ENCODE results near the gene MAGEC1.

MAGEC1 gene

DNA sequence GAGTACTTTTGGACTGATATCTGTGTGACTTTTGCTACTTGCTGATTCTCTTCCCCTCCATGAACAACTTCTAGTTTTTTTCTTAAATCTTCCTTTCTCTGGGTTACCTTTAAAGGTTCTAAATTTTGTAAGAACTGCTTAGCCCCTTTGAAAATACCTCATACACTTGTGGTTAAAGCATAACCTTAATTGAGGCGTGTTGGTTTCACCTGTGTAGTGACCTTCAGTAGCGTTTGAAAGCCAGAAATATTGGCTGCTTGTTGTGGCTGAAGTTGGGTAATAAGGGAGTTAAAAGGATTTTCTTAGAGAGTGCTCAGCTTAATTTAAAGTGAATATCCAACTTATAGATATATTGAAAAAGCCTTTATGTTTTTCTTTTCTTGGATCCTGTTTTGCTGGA, 32.0 kb downstream of the MAGEC1 start:
- H3K4me2 ChIP-seq (ENCODE audit: low read length) = no peak overlapping the region
- no peaks in the 10 kb centered on the region for H3K36me3 ChIP-seq (ENCODE audit: insufficient read depth, low read length)
- H3K4me3 ChIP-seq (ENCODE audit: low read length) = no peak overlapping the region
- H3K4me1 ChIP-seq (ENCODE audit: control insufficient read depth, insufficient read depth, low read length) = no peaks in the 10 kb centered on the region
- no peak overlapping the region for H3K9ac ChIP-seq (ENCODE audit: low read depth, low read length)
- H3K27me3 ChIP-seq (ENCODE audit: control insufficient read depth, insufficient read depth, low read length) = no peaks in the 10 kb centered on the region
- no peaks in the 10 kb centered on the region for H3K9me3 ChIP-seq (replicated peaks; ENCODE audit: low read length)

DNA sequence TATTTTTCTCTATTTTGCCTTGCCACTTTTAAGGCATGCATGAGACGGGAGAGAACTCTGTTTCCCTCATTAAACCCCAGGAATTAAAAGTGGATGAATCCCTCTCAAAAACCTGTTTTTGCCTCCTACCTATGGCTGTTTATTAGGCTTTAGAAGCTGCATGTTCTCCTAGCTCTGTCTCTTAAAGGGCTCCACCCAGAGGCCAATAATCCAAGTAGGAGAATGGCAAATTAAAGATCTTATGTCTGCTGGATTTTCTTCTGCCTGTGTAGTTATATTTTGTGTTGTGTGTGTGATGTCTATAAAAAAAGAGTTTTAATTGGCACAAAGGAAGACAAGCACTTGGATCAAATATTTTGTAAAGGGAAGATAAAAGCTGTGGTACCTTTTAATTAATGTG, 32.4 kb downstream of the MAGEC1 start:
- no peak overlapping the region for H3K9ac ChIP-seq (ENCODE audit: low read depth, low read length)
- H3K4me3 ChIP-seq (ENCODE audit: low read length) = no peak overlapping the region
- H3K4me2 ChIP-seq (ENCODE audit: low read length) = no peak overlapping the region
- H3K27me3 ChIP-seq (ENCODE audit: control insufficient read depth, insufficient read depth, low read length) = no peaks in the 10 kb centered on the region
- H3K4me1 ChIP-seq (ENCODE audit: control insufficient read depth, insufficient read depth, low read length) = no peaks in the 10 kb centered on the region
- no peaks in the 10 kb centered on the region for H3K9me3 ChIP-seq (replicated peaks; ENCODE audit: low read length)
- H3K36me3 ChIP-seq (ENCODE audit: insufficient read depth, low read length) = no peaks in the 10 kb centered on the region

DNA sequence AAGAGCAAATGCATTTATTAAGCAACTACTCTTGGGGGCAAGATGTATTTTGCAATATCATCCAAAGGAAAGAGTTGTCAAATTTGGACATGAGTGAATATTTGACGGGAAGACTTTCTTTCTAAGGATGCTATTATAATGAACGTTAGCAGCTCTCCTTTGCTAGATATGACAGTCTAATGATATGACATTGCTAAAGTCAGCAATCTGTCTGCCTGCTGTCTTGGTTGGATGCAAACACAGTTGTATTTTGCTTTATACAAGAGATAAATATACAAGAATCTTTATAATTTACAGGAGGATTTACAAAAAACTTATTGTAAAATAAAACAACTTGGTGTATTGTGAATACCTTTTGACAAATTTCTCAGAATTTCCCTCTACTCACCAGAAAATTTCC, 37.5 kb downstream of the MAGEC1 start:
- no peak overlapping the region for H3K4me2 ChIP-seq (ENCODE audit: low read length)
- no peaks in the 10 kb centered on the region for H3K36me3 ChIP-seq (ENCODE audit: insufficient read depth, low read length)
- no peaks in the 10 kb centered on the region for H3K4me1 ChIP-seq (ENCODE audit: control insufficient read depth, insufficient read depth, low read length)
- no peak overlapping the region for H3K9ac ChIP-seq (ENCODE audit: low read depth, low read length)
- no peak overlapping the region for H3K4me3 ChIP-seq (ENCODE audit: low read length)
- no peaks in the 10 kb centered on the region for H3K9me3 ChIP-seq (replicated peaks; ENCODE audit: low read length)
- no peaks in the 10 kb centered on the region for H3K27me3 ChIP-seq (ENCODE audit: control insufficient read depth, insufficient read depth, low read length)

GRCh38 chrX:141945426-141945825, 41.7 kb downstream of the MAGEC1 start:
- Histone ChIP-seq H3K9me3 (replicated peaks; ENCODE audit: low read length) (no peaks in the 10 kb centered on the region), H3K4me3 (ENCODE audit: low read length) (no peak overlapping the region)

DNA sequence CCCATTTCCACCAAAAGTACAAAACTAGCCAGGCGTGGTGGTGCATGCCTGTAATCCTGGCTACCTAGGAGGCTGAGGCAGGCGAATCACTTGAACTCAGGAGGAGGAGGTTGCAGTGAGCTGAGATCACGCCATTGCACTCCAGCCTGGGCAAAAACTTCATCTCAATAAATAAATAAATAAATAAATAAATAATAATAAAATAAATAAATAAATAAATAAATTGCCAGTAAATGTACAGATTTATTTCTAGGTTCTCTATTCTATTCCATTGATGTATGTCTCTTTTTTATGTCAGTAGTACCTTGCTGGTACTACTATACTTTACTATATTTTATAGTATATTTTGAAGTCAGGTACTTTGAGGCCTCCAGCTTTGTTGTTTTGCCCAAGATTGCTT, 43.7 kb downstream of the MAGEC1 start:
- Histone ChIP-seq H3K4me1 (ENCODE audit: control insufficient read depth, insufficient read depth, low read length) (no peaks in the 10 kb centered on the region), H3K4me3 (ENCODE audit: low read length) (no peak overlapping the region), H3K9me3 (replicated peaks; ENCODE audit: low read length) (no peaks in the 10 kb centered on the region), H3K4me2 (ENCODE audit: low read length) (no peak overlapping the region), H3K27me3 (ENCODE audit: control insufficient read depth, insufficient read depth, low read length) (no peaks in the 10 kb centered on the region), H3K36me3 (ENCODE audit: insufficient read depth, low read length) (no peaks in the 10 kb centered on the region), H3K9ac (ENCODE audit: low read depth, low read length) (no peak overlapping the region)

More at GRCh38 chrX:141945426-141945825, 41.7 kb downstream of the MAGEC1 start:
- H3K27me3 ChIP-seq (ENCODE audit: control insufficient read depth, insufficient read depth, low read length) = no peaks in the 10 kb centered on the region
- H3K9ac ChIP-seq (ENCODE audit: low read depth, low read length) = no peak overlapping the region
- H3K4me1 ChIP-seq (ENCODE audit: control insufficient read depth, insufficient read depth, low read length) = no peaks in the 10 kb centered on the region
- H3K36me3 ChIP-seq (ENCODE audit: insufficient read depth, low read length) = no peaks in the 10 kb centered on the region
- no peak overlapping the region for H3K4me2 ChIP-seq (ENCODE audit: low read length)

GRCh38 chrX:141952603-141953002, 48.9 kb downstream of the MAGEC1 start:
- no peaks in the 10 kb centered on the region for H3K27me3 ChIP-seq (ENCODE audit: control insufficient read depth, insufficient read depth, low read length)
- no peaks in the 10 kb centered on the region for H3K36me3 ChIP-seq (ENCODE audit: insufficient read depth, low read length)
- H3K4me2 ChIP-seq (ENCODE audit: low read length) = no peak overlapping the region
- H3K4me1 ChIP-seq (ENCODE audit: control insufficient read depth, insufficient read depth, low read length) = no peaks in the 10 kb centered on the region
- no peak overlapping the region for H3K4me3 ChIP-seq (ENCODE audit: low read length)
- H3K9ac ChIP-seq (ENCODE audit: low read depth, low read length) = no peak overlapping the region
- no peaks in the 10 kb centered on the region for H3K9me3 ChIP-seq (replicated peaks; ENCODE audit: low read length)

DNA sequence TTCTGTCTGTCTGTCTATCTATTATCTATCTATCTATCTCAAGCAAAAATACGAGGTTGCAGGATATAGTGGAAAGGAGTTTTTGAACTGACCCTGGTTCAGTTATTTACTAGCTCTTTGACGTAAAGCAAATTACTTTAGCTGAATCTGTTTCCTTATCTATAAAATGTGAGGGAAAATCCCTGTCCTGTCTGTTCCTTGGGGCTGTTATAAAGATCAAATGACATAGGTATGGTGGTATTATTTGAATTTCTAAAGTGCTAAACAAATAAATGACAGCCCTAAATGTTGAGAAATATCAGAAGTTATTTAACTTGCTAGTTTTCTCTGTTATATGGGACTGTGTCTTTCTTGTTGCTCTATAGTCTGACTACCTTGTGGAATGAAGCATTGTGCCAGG, 55.0 kb downstream of the MAGEC1 start:
- Histone ChIP-seq H3K4me2 (ENCODE audit: low read length) (no peak overlapping the region), H3K9ac (ENCODE audit: low read depth, low read length) (no peak overlapping the region), H3K9me3 (replicated peaks; ENCODE audit: low read length) (no peaks in the 10 kb centered on the region), H3K36me3 (ENCODE audit: insufficient read depth, low read length) (no peaks in the 10 kb centered on the region), H3K4me3 (ENCODE audit: low read length) (no peak overlapping the region), H3K4me1 (ENCODE audit: control insufficient read depth, insufficient read depth, low read length) (no peaks in the 10 kb centered on the region), H3K27me3 (ENCODE audit: control insufficient read depth, insufficient read depth, low read length) (no peaks in the 10 kb centered on the region)

All from skeletal muscle satellite cell (primary cell).